Fibroblast of lung (primary cell): ENCODE data around the gene MTG2. TPM values are rescaled to one million over a fixed set of nuclear protein-coding genes. Genes with fewer than 3 reads are reported as not detected.
A peak's percentile ranks its signal among the peaks of the same experiment; 100 is the strongest.

Experiments
- DNase-seq, 2 donors: peaks; one replicate each; pipeline versions ENCODE4 v3.0.0 to v3.0.0-alpha.2; 2010; ENCODE audit warnings: low read depth in 2 of 2
- H2AFZ ChIP-seq: 2 replicates; pipeline ENCODE4 v1.5.1; 2012; ENCODE audit warnings: low read length, control low read depth, inconsistent platforms
- H3K27ac ChIP-seq: 2 replicates; pipeline ENCODE4 v1.5.1; 2011; ENCODE audit warnings: low read length, control low read depth; ENCODE audit not compliant: insufficient read depth
- H3K27me3 ChIP-seq: 2 replicates; pipeline ENCODE4 v1.5.1; 2011; ENCODE audit warnings: mild to moderate bottlenecking, low read length; ENCODE audit not compliant: control insufficient read depth, insufficient read depth
- H3K36me3 ChIP-seq: 2 replicates; pipeline ENCODE4 v1.5.1; 2011; ENCODE audit warnings: low read length; ENCODE audit not compliant: control insufficient read depth, insufficient read depth
- H3K4me1 ChIP-seq: 2 replicates; pipeline ENCODE4 v1.5.1; 2011; ENCODE audit warnings: low read length; ENCODE audit not compliant: control insufficient read depth, insufficient read depth; ENCODE audit errors: extremely low read depth
- H3K4me2 ChIP-seq: 2 replicates; pipeline ENCODE4 v1.5.1; 2011; ENCODE audit warnings: low read length, control low read depth; ENCODE audit not compliant: insufficient read depth; ENCODE audit errors: extremely low read depth
- H3K4me3 ChIP-seq, 4 experiments: fragments of 200-600 bp in 1 of 4; sonication (generic) in 1 of 4; replicated peaks in 1 of 4; 2 replicates each; pipeline ENCODE4 v1.5.1; 2011 to 2016; ENCODE audit warnings: low read length in 4 of 4, low read depth in 3 of 4, mild to moderate bottlenecking in 3 of 4, control low read depth in 2 of 4, inconsistent platforms in 1 of 4, mixed read lengths in 1 of 4; ENCODE audit not compliant: insufficient read depth in 1 of 4; ENCODE audit errors: control extremely low read depth in 1 of 4
- H3K79me2 ChIP-seq: 2 replicates; pipeline ENCODE4 v1.5.1; 2012; ENCODE audit warnings: mild to moderate bottlenecking, low read length, inconsistent platforms; ENCODE audit not compliant: control insufficient read depth, insufficient read depth
- H3K9ac ChIP-seq: 2 replicates; pipeline ENCODE4 v1.5.1; 2011; ENCODE audit warnings: mild to moderate bottlenecking, low read length, control low read depth; ENCODE audit not compliant: insufficient read depth
- H3K9me3 ChIP-seq: 2 replicates; pipeline ENCODE4 v1.5.1; 2012; ENCODE audit warnings: low read depth, low read length; ENCODE audit not compliant: control insufficient read depth, insufficient read depth
- H4K20me1 ChIP-seq: 2 replicates; pipeline ENCODE4 v1.5.1; 2011; ENCODE audit warnings: low read length; ENCODE audit not compliant: control insufficient read depth, insufficient read depth; ENCODE audit errors: extremely low read depth
- EZH2 ChIP-seq: IDR thresholded peaks from 2 replicates; pipeline ENCODE4 v1.5.1; 2012; ENCODE audit warnings: low read length, control low read depth, mild to moderate bottlenecking; ENCODE audit errors: missing control alignments
- polyA plus RNA-seq, 2 donors: library from polyadenylated mRNA; depleted of rRNA in 1 of 2; stranded (reverse) in 1 of 2; unstranded in 1 of 2; fragments of >200 nt; gene quantifications; 2 replicates each; pipeline ENCODE4 v1.2.1, GENCODE V29; 2011 to 2012; ENCODE audit warnings: missing spikeins in 1 of 2
- total RNA-seq: library from RNA; depleted of rRNA; stranded (reverse); fragments of >200 nt; gene quantifications from 2 replicates; pipeline ENCODE4 v1.2.1, GENCODE V29; 2014
- TF ChIP-seq, protein P1 (sequence below), 2 donors: IDR thresholded peaks in 1 of 2; conservative IDR thresholded peaks in 1 of 2; 1 replicate in 1 of 2; 2 replicates in 1 of 2; pipeline ENCODE4 v1.5.1; 2011 to 2012; ENCODE audit warnings: low read length in 2 of 2, control low read depth in 1 of 2, inconsistent platforms in 1 of 2, low read depth in 1 of 2, mild to moderate bottlenecking in 1 of 2

MTG2 gene
- total and polyA plus RNA-seq, 2 donors (not counting 1 experiment from before 2014, with no cell fraction given), result 16.5 to 17.5 TPM

DNA sequence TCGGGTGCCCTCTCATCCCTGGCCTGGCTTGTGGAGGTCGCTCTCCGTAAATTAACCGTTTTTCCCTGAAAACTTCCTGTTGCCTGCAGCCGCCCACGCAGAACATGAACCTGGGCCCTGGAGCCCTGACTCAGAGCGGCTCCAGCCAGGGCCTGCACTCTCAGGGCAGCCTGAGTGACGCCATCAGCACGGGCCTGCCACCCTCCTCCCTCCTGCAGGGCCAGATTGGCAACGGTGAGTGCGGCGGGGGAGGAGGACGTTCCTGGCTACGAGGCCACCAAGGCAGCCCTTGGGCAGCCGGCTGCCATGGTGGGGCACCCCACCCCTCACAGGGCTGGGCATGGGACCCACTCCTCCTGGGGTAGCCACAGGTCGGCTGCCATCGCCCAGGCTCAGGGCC lies 21.5 kb upstream of the MTG2 start:
- no peak for TF ChIP-seq EZH2
- TF ChIP-seq, protein P1, sequence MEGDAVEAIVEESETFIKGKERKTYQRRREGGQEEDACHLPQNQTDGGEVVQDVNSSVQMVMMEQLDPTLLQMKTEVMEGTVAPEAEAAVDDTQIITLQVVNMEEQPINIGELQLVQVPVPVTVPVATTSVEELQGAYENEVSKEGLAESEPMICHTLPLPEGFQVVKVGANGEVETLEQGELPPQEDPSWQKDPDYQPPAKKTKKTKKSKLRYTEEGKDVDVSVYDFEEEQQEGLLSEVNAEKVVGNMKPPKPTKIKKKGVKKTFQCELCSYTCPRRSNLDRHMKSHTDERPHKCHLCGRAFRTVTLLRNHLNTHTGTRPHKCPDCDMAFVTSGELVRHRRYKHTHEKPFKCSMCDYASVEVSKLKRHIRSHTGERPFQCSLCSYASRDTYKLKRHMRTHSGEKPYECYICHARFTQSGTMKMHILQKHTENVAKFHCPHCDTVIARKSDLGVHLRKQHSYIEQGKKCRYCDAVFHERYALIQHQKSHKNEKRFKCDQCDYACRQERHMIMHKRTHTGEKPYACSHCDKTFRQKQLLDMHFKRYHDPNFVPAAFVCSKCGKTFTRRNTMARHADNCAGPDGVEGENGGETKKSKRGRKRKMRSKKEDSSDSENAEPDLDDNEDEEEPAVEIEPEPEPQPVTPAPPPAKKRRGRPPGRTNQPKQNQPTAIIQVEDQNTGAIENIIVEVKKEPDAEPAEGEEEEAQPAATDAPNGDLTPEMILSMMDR (conservative IDR thresholded peaks at IDR 0.05 in 1 of 2, IDR thresholded peaks at IDR 0.05 in 1 of 2; ENCODE audit: low read depth in 1 of 2, low read length in 2 of 2), result no peak
- no peaks in the 10 kb centered on the region for H4K20me1 ChIP-seq
- H3K27me3 ChIP-seq, result no peaks in the 10 kb centered on the region
- no peaks in the 10 kb centered on the region for H3K9me3 ChIP-seq
- peaks cover 15% of the 10 kb centered on the region for H3K79me2 ChIP-seq
- H3K4me2 ChIP-seq, result no peak overlapping the region
- H3K27ac ChIP-seq, result no peak overlapping the region
- peaks cover 18% of the 10 kb centered on the region for H3K36me3 ChIP-seq
- H3K9ac ChIP-seq, result no peak overlapping the region
- H3K4me1 ChIP-seq, result peaks cover 4% of the 10 kb centered on the region
- DNase-seq, result peak in 1 of 2 donors; percentile 92
- no peak overlapping the region for H2AFZ ChIP-seq
- H3K4me3 ChIP-seq, result no peak overlapping the region

DNA sequence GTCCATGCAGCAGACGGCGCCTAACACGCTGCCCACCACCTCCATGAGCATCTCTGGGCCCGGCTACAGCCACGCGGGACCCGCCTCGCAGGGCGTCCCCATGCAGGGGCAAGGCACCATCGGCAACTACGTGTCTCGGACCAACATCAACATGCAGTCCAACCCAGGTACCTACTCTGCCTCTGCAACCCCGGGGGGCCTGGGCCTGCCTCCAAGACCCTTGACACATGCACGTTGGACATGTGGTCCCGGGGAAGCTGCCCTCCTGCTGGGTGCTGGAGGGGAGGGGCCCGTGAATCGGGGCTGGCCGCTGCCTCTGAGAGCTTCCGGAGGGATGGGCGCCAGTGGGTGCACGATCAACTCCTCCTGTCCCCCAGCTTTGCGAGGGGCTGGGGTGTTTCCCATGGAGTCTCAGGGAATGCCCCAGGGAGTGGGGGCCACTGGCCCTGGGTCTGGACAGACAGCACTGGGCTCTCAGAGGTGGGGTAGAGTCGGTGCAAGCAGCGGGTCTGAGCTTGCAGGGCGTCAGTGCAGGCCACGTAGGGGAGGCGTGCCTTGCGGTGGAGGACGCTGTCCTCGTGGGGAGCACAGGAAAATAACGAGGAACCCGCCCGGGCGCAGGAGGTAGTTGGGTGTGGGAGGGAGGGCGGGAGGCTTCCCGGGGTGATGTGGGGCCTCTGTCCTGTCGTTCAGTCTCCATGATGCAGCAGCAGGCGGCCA lies 19.9 kb upstream of the MTG2 start:
- no peak for TF ChIP-seq EZH2
- TF ChIP-seq, protein P1 (conservative IDR thresholded peaks at IDR 0.05 in 1 of 2, IDR thresholded peaks at IDR 0.05 in 1 of 2; ENCODE audit: low read depth in 1 of 2, low read length in 2 of 2), result no peak
- H3K27me3 ChIP-seq, result no peaks in the 10 kb centered on the region
- no peaks in the 10 kb centered on the region for H4K20me1 ChIP-seq
- no peak overlapping the region for H3K4me3 ChIP-seq
- H3K27ac ChIP-seq, result no peak overlapping the region
- H3K4me2 ChIP-seq, result no peak overlapping the region
- no peak for DNase-seq
- no peaks in the 10 kb centered on the region for H3K9me3 ChIP-seq
- H3K9ac ChIP-seq, result no peak overlapping the region
- peaks cover 3% of the 10 kb centered on the region for H3K79me2 ChIP-seq
- no peak overlapping the region for H2AFZ ChIP-seq
- H3K4me1 ChIP-seq, result peaks cover 4% of the 10 kb centered on the region
- peaks cover 21% of the 10 kb centered on the region for H3K36me3 ChIP-seq

DNA sequence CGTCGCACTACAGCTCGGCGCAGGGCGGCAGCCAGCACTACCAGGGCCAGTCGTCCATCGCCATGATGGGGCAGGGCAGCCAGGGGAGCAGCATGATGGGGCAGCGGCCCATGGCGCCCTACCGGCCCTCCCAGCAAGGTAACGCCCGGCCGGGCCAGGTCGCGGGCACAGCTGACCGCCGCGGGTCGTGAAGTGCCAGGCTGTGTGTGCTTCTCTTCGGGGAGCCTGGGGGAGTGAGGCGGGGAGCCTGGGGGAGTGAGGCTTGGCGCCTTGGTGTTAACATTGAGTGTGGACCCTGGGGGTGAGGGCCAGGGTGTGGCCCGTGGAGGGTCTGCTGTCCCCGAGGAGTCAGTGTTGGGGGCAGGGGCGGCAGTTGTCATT lies 19.4 kb upstream of the MTG2 start:
- no peak overlapping the region for H2AFZ ChIP-seq
- no peak overlapping the region for H3K9ac ChIP-seq
- peaks cover 4% of the 10 kb centered on the region for H3K4me1 ChIP-seq
- TF ChIP-seq EZH2, result no peak
- TF ChIP-seq, protein P1 (conservative IDR thresholded peaks at IDR 0.05 in 1 of 2, IDR thresholded peaks at IDR 0.05 in 1 of 2; ENCODE audit: low read depth in 1 of 2, low read length in 2 of 2), result no peak
- no peak overlapping the region for H3K27ac ChIP-seq
- H3K9me3 ChIP-seq, result no peaks in the 10 kb centered on the region
- no peak for DNase-seq
- peaks cover 2% of the 10 kb centered on the region for H3K79me2 ChIP-seq
- no peak overlapping the region for H3K4me3 ChIP-seq
- H3K27me3 ChIP-seq, result no peaks in the 10 kb centered on the region
- no peaks in the 10 kb centered on the region for H4K20me1 ChIP-seq
- H3K4me2 ChIP-seq, result no peak overlapping the region
- H3K36me3 ChIP-seq, result peaks cover 22% of the 10 kb centered on the region
